ENCODE results near the gene KDM3A. TPM values are rescaled to one million over a fixed set of nuclear protein-coding genes. Genes with fewer than 3 reads are reported as not detected.

KDM3A gene
- total RNA-seq, 4 donors from 2014 or later = 40.5 to 81.8 (median 63.2) TPM

DNA sequence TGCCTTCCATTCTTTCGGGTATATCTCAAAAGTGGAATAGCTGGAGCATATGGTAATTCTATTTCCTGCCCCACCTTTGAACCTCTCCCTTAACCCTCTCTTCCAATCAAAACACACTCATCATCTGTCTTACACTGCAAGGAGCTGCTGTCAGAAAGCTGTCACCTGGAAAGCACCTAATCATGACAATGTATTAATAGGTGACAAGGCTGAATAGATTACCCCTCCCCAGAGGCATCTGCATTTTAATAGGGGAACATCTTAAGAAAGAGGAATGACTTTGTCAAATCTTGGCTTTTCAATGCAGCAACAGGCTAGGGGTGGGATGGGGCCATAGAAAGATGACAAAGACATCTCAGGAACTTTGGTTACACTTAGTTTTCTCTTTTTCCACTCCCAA, 80.8 kb downstream of the KDM3A start:
- peaks cover 0 to 16% (median 0%) of the 10 kb centered on the region in 3 donors for H3K4me1 ChIP-seq
- H3K36me3 ChIP-seq = peaks cover 0 to 30% of the 10 kb centered on the region in 2 donors
- no peak for ATAC-seq
- TF ChIP-seq CTCF (IDR thresholded peaks at IDR 0.05) (no peak), POLR2A (IDR thresholded peaks at IDR 0.05) (no peak), EP300 (IDR thresholded peaks at IDR 0.05) (no peak), POLR2AphosphoS5 (IDR thresholded peaks at IDR 0.05) (no peak)
- WGBS, 2 donors (ENCODE audit: low coverage in 1 of 2) = 69% methylated on average over 1 of the region's 1 CpG; no CpG with 5 or more reads in 1 of the 2 donors
- no peak overlapping the region for H3K27ac ChIP-seq
- H3K9me3 ChIP-seq = no peaks in the 10 kb centered on the region
- H3K27me3 ChIP-seq = no peaks in the 10 kb centered on the region
- H3K4me3 ChIP-seq = no peak overlapping the region

DNA sequence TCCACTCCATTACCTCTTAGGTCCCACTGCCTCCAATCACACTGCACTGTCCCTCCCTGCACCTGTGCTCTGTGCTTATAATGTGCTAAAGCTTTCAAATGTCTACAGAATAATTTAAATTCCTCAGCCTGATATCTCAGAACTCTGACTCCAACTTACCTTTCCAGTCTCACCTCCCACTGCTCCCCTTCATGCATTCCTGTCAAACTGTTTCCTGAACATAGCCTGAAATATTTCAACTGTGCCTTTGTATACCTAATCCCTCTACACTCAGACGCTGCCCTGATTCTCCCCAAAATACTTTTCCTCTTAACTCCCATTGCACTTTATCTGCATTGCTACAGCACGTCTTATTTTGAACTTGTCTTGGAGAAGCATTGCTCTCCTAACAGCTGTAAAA, 81.5 kb downstream of the KDM3A start:
- 83 to 100% methylated on average over 1 to 2 of the region's 2 CpGs for WGBS, 2 donors (ENCODE audit: low coverage in 1 of 2)
- TF ChIP-seq CTCF (IDR thresholded peaks at IDR 0.05) = no peak
- TF ChIP-seq EP300 (IDR thresholded peaks at IDR 0.05) = no peak
- TF ChIP-seq POLR2AphosphoS5 (IDR thresholded peaks at IDR 0.05) = no peak
- TF ChIP-seq POLR2A (IDR thresholded peaks at IDR 0.05) = no peak
- H3K9me3 ChIP-seq = no peaks in the 10 kb centered on the region
- H3K4me1 ChIP-seq = peaks cover 0 to 16% (median 0%) of the 10 kb centered on the region in 3 donors
- H3K27ac ChIP-seq = no peak overlapping the region
- no peak overlapping the region for H3K4me3 ChIP-seq
- H3K36me3 ChIP-seq = peaks cover 0 to 38% of the 10 kb centered on the region in 2 donors
- H3K27me3 ChIP-seq = no peaks in the 10 kb centered on the region
- ATAC-seq = no peak

GRCh38 chr2:86523491-86523890, 82.3 kb downstream of the KDM3A start:
- no peak for TF ChIP-seq EP300 (IDR thresholded peaks at IDR 0.05)
- no peak for TF ChIP-seq CTCF (IDR thresholded peaks at IDR 0.05)
- TF ChIP-seq POLR2AphosphoS5 (IDR thresholded peaks at IDR 0.05) = no peak
- TF ChIP-seq POLR2A (IDR thresholded peaks at IDR 0.05) = no peak
- WGBS, 2 donors (ENCODE audit: low coverage in 1 of 2) = 89 to 90% methylated on average over 3 to 4 of the region's 4 CpGs
- Histone ChIP-seq H3K9me3 (no peaks in the 10 kb centered on the region), H3K27ac (no peak overlapping the region), H3K4me3 (no peak overlapping the region), H3K36me3 (peaks cover 0 to 46% of the 10 kb centered on the region in 2 donors), H3K4me1 (peaks cover 0 to 15% (median 0%) of the 10 kb centered on the region in 3 donors), H3K27me3 (no peaks in the 10 kb centered on the region)
- ATAC-seq = no peak

DNA sequence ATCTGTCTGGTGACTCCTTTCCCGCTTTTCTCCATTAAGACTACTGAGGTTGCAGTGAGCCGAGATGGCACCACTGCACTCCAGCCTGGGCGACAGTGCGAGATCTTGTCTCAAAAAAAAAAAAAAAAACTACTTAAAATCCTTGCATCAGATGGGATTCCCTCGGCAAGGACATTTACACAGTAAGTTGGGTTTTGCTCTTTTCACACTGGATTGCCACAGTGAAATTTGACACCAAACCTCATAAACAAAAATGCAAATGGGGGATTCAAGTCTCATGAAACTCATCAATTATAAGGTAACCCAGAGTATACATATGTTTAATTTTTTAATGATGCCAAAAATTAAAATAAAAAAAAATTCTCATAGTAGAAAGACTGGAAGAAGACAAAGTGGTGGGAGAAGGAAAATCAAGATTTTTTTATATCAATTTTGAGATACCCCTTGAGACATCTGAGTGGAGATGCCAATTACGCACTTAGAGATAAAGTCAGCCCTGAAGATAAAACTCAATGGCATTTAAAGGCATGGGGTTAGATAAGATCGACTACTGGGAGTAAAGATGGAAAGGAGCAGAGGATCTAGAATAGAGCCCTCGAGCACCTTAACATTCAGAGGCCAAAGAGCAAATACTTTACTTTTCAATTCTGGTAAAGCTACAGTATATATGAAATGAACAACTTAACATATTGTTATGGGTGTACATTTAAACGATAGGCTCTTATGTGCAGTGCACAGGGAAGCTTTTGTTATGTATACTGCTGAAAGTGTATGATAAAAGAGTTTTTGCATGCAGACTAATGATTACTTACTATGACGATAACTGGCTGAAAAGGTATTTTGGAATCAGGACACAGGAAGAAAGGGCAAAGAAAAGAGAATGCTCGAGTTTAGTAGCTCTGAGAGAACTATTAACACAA, 84.5 kb downstream of the KDM3A start:
- H3K27me3 ChIP-seq = no peaks in the 10 kb centered on the region
- WGBS, 2 donors (ENCODE audit: low coverage in 1 of 2) = 80 to 92% methylated on average over 11 of the region's 11 CpGs
- H3K4me3 ChIP-seq = no peak overlapping the region
- no peak overlapping the region for H3K27ac ChIP-seq
- no peak for TF ChIP-seq EP300 (IDR thresholded peaks at IDR 0.05)
- TF ChIP-seq CTCF (IDR thresholded peaks at IDR 0.05) = no peak
- no peak for TF ChIP-seq POLR2AphosphoS5 (IDR thresholded peaks at IDR 0.05)
- H3K36me3 ChIP-seq = peaks cover 0 to 52% of the 10 kb centered on the region in 2 donors
- no peaks in the 10 kb centered on the region for H3K9me3 ChIP-seq
- ATAC-seq = no peak
- no peaks in the 10 kb centered on the region for H3K4me1 ChIP-seq

GRCh38 chr2:86533589-86533988, 92.4 kb downstream of the KDM3A start:
- no peak for ATAC-seq
- TF ChIP-seq POLR2A (IDR thresholded peaks at IDR 0.05) (no peak), CTCF (IDR thresholded peaks at IDR 0.05) (no peak), POLR2AphosphoS5 (IDR thresholded peaks at IDR 0.05) (no peak), EP300 (IDR thresholded peaks at IDR 0.05) (no peak)
- Histone ChIP-seq H3K27me3 (no peaks in the 10 kb centered on the region), H3K27ac (no peak overlapping the region), H3K9me3 (no peaks in the 10 kb centered on the region), H3K4me3 (no peak overlapping the region), H3K4me1 (no peaks in the 10 kb centered on the region), H3K36me3 (peaks cover 0 to 5% of the 10 kb centered on the region in 2 donors)
- WGBS, 2 donors (ENCODE audit: low coverage in 1 of 2) = 100% methylated on average over 3 of the region's 3 CpGs
